CD4-positive, alpha-beta T cell treated with Interleukin-12 subunit alpha and Interleukin-12 subunit beta, for 1 hour (primary cell): ENCODE results near the gene CGREF1.
"Not testable (repeated sequence)": the region's sequence is repeated elsewhere in the genome, so short reads cannot be mapped to it uniquely, and the experiment has no call there.

ENCODE experiments used
- DNase-seq: peaks from one replicate; pipeline ENCODE4 v3.0.0-alpha.2; 2020

Gene CGREF1

GRCh38 chr2:27136751-27137150 is 17.8 kb upstream of the CGREF1 start:
- DNase-seq = no peak

DNA sequence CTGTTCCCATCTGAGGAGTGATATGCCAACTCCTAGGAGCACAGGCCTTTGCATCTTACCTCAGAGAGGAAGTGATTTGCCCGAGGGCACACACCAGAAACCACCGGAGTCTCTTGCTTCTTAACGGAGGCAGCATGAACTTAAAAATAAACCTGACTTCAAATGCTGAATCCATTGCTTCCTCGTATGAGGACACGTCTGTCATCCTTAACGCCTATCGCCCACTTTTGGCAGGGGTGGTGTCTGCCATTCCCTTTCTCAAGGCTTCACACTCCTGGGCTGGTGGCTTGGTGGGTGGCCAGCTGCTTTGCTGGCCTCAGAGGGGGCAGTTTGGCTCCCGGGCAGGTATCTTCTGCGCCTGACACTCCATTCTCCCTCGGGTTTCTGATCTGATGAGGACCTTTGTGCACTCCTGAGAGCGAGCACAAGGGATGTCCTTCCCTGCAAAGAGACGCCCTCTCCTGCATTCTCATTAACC is 16.6 kb upstream of the CGREF1 start:
- no peak for DNase-seq

- no peak for DNase-seq
Observed at GRCh38 chr2:27134781-27135477, 16.0 kb upstream of the CGREF1 start.

- DNase-seq = peak; percentile 98
Observed at GRCh38 chr2:27133905-27134780, 15.2 kb upstream of the CGREF1 start, which contains the start of gene PREB. Gene PREB (minus strand): TSS chr2:27134636. CDS start chr2:27134421, 215 bp downstream.

- DNase-seq = no peak
Observed at GRCh38 chr2:27133195-27133875, 14.4 kb upstream of the CGREF1 start.

DNA sequence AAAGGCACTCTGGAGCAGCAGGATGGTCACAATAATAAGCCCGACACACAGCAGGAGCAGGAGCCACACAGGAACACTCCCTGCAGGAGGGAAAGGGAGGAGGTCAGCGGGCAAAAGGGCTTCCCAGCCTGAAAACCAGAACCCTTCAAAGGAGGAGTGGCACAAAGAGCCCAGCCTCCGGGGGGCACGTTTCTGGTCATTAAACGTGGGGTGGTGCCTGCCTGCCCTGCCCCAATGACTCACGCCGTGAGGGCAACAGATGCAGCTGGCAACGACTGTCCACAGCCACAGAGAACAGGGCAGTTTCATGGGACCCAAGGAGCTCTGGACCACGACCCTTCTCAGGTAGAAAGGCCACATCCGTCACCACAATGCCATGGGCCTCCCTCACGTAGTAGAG is 12.5 kb upstream of the CGREF1 start:
- DNase-seq = no peak

DNA sequence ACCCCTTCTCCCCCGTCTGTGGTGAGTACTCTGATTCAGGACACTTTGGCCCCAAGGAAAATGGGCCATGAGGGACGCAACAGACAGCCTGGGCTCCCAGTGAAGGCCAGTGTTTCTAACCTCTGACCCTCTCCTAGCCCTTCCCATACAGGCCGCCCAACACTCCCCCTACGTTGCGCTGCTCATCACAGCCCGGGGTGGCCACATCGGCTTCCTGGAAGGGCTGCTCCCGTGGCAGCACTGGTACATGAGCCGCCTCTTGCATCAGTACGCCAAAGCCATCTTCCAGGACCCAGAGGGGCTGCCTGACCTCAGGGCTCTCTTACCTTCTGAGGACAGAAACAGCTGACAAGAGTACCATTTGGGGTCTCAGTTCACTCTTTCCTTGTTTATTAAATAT is 11.5 kb upstream of the CGREF1 start:
- no peak for DNase-seq

GRCh38 chr2:27128668-27129571 is 10.0 kb upstream of the CGREF1 start:
- no peak for DNase-seq

DNA sequence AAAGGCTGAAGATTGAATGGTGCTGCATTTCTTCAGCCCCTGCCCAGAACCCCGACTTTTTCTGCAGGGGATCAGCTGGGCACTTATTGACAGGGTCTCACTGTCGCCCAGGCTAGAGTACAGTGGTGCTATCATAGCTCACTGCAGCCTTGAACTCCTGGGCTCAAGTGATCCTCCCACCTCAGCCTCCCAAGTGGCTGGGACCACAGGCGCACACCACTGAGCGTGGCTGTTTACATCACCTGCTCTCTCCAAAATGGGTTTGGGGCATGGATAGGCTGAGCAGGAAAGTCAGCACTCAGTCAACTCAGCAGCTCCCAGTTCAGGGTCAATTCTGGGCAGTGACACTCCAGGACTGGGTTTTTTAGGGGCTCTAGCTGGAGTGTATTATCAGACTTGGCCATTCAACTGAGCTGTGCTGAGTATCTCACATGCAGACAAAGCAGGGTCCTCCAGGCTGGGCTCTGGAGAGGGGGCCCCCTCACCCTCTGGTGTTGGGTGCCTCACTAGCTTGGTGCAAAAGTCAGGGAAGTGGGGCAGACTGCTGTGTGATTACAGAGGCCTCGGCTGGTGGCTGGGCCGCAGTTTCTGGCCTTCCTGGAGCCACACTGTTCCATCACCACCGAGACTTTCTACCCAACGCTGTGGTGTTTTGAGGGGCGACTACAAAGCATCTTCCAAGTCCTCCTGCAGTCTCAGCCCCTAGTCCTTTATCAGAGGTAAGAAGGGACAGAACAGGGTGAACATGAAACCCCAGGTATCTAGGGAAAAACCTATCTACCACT is 9.1 kb upstream of the CGREF1 start:
- no peak for DNase-seq

GRCh38 chr2:27126252-27126710 is 7.4 kb upstream of the CGREF1 start:
- DNase-seq = no peak

GRCh38 chr2:27125104-27125503 is 6.2 kb upstream of the CGREF1 start:
- DNase-seq = no peak

DNA sequence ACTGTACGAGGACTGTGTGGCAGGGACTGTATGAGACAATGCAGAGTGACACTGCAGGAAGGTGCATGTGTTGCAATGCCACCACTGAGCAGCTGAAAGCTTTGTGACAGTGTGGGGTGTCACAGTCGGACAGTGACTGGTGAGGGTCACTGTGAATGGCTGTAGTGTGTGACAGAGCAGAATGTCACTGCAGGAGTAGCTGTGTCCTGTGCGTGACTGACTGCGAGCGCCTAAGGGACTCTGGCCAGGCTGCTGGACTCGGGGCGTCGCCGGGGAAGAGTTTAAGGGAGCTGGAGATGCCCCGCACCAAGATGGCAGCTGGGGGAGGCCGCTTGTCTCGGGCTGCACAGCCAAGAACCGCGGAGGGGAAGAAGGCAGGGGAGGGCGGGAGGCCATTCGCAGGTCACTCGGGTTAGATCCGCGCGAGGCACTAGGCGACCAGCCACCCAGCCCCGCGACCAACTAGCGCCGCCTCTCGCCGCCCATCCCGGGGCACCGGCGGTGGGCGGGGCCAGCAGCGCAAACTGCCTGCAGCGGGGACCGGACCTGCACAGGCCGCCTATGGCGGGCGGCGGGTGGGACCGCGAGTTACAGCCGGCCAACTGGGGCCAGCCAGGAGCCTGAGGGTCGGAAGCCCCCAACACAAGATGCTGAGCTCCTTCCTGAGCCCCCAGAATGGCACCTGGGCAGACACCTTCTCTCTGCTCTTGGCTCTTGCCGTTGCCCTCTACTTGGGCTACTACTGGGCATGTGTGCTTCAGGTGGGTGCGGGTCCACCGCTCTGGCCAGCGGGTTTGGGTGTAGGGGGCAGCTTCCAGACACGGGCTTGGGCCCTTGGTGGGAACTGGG is 4.6 kb upstream of the CGREF1 start, which contains the start of gene ABHD1:
ABHD1 (plus strand) TSS at position 514 of the 849 bp plus-strand sequence; CDS start at position 648, 134 bp downstream.
- peak; percentile 80 for DNase-seq

DNA sequence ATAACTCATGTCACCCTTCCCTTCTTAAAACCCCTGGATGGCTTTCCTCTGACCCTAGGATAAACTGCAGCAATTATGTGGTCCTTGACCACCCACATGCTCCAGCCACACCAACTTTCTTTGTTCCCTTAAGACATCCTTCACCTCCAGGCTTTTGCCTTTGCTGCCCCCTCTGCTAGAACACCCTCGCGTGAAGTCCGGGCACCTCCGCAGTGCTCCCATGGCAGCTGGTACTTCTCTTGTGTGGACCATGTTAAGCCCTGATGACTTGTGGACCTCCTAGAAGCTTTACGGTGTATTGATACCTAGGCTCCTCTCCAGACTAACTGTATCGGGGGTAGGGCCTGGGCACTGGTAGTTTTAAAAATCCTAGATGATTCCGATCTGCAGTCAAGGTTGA is 3.9 kb upstream of the CGREF1 start:
- DNase-seq = no peak

GRCh38 chr2:27121906-27122305 is 3.0 kb upstream of the CGREF1 start:
- DNase-seq = no peak

GRCh38 chr2:27119330-27119670 is 372 bp upstream of the CGREF1 start:
- not testable (repeated sequence) for DNase-seq

DNA sequence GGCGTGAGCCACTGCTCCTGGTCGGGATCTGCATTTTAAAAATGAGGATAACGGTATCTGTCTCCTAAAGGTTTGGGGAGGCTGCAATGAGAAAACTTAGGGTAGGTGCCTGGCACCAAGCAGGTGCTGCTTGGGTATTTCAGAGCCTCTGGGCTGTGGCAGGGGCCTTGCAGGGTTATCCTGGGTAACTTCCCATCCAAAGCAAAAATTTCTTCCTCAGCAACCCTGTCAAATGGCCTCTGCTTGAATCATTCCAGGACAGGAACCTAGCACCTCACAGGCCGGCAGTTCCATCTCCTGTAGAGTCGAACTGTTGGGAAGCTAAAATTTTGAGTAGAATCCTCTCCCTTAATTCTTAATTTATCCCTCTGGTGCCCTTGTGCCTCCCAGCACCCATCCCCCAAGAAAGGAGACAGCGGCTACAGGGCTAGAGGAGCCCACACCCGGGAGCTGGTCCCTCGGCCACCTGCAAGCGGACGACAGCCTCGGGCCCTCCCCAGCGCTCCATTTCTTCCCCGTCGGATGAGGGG is 868 bp downstream of the CGREF1 start:
- DNase-seq = no peak

GRCh38 chr2:27115519-27115918 is 3.4 kb downstream of the CGREF1 start:
- no peak for DNase-seq

- not testable (repeated sequence) for DNase-seq
Observed at GRCh38 chr2:27111392-27112078, 7.4 kb downstream of the CGREF1 start.

- not testable (repeated sequence) for DNase-seq
Observed at GRCh38 chr2:27110603-27111352, 8.2 kb downstream of the CGREF1 start.
